GM04503 (cell line): ENCODE measurements around the gene EIF3B.
"Not testable (repeated sequence)": the region's sequence is repeated elsewhere in the genome, so short reads cannot be mapped to it uniquely, and the experiment has no call there.

Source experiments
- DNase-seq: peaks from one replicate; pipeline ENCODE4 v3.0.0-alpha.2; 2012; ENCODE audit warnings: low read depth

EIF3B gene

GRCh38 chr7:2354186-2354938, at the start of gene EIF3B:
TSS of gene EIF3B (plus strand) at chr7:2354827. CDS start at chr7:2354922, 95 bp downstream.
- DNase-seq: peak; percentile 69

GRCh38 chr7:2305258-2305657, 49.4 kb upstream of the EIF3B start:
- DNase-seq: not testable (repeated sequence)

GRCh38 chr7:2306688-2307087, 47.9 kb upstream of the EIF3B start:
- DNase-seq: no peak

GRCh38 chr7:2307690-2308107, 46.9 kb upstream of the EIF3B start:
- DNase-seq: no peak

GRCh38 chr7:2309889-2310331, 44.7 kb upstream of the EIF3B start:
- peak; percentile 55 for DNase-seq

GRCh38 chr7:2312267-2312929, 42.2 kb upstream of the EIF3B start:
- no peak for DNase-seq

GRCh38 chr7:2313450-2314208, 41.0 kb upstream of the EIF3B start:
- no peak for DNase-seq

- no peak for DNase-seq
Observed at GRCh38 chr7:2314209-2314955, 40.2 kb upstream of the EIF3B start, which contains the start of gene SNX8. TSS of gene SNX8 (minus strand) at chr7:2314441. CDS start at chr7:2314421, 20 bp downstream.

GRCh38 chr7:2314956-2315530, 39.6 kb upstream of the EIF3B start:
- DNase-seq: not testable (repeated sequence)

GRCh38 chr7:2315787-2316186, 38.8 kb upstream of the EIF3B start:
- DNase-seq: no peak

- no peak for DNase-seq
Observed at GRCh38 chr7:2316578-2316977, 38.0 kb upstream of the EIF3B start.

GRCh38 chr7:2317556-2318293, 36.9 kb upstream of the EIF3B start:
- DNase-seq: no peak

GRCh38 chr7:2321020-2321419, 33.6 kb upstream of the EIF3B start:
- DNase-seq: no peak

GRCh38 chr7:2325162-2325561, 29.5 kb upstream of the EIF3B start:
- DNase-seq: no peak

GRCh38 chr7:2326951-2327350, 27.7 kb upstream of the EIF3B start:
- no peak for DNase-seq

GRCh38 chr7:2330493-2330892, 24.1 kb upstream of the EIF3B start:
- DNase-seq: no peak

GRCh38 chr7:2331707-2332106, 22.9 kb upstream of the EIF3B start:
- DNase-seq: no peak

GRCh38 chr7:2332606-2333231, 21.9 kb upstream of the EIF3B start:
- not testable (repeated sequence) for DNase-seq

- DNase-seq: no peak
Observed at GRCh38 chr7:2336626-2337299, 17.9 kb upstream of the EIF3B start.
